ENCODE data around the gene ANAPC15.

ANAPC15 gene

GRCh38 chr11:72125956-72126355, 13.5 kb upstream of the ANAPC15 start:
- DNase-seq (ENCODE audit: low read depth in 3 of 3), result no peak

GRCh38 chr11:72124046-72124445, 11.6 kb upstream of the ANAPC15 start:
- DNase-seq (ENCODE audit: low read depth in 3 of 3), result no peak

- DNase-seq (ENCODE audit: low read depth in 3 of 3), result no peak
Observed at GRCh38 chr11:72123117-72123653, 10.7 kb upstream of the ANAPC15 start.

GRCh38 chr11:72122607-72123006, 10.1 kb upstream of the ANAPC15 start:
- no peak for DNase-seq (ENCODE audit: low read depth in 3 of 3)

- DNase-seq (ENCODE audit: low read depth in 3 of 3), result no peak
Observed at GRCh38 chr11:72120930-72121329, 8.4 kb upstream of the ANAPC15 start.

- DNase-seq (ENCODE audit: low read depth in 3 of 3), result no peak
Observed at GRCh38 chr11:72119198-72119597, 6.7 kb upstream of the ANAPC15 start.

GRCh38 chr11:72116019-72116755, 3.7 kb upstream of the ANAPC15 start:
- DNase-seq (ENCODE audit: low read depth in 3 of 3), result no peak

- DNase-seq (ENCODE audit: low read depth in 3 of 3), result no peak
Observed at GRCh38 chr11:72114570-72114969, 2.1 kb upstream of the ANAPC15 start.

- DNase-seq (ENCODE audit: low read depth in 3 of 3), result no peak
Observed at GRCh38 chr11:72112978-72113808, 698 bp upstream of the ANAPC15 start.

- DNase-seq (ENCODE audit: low read depth in 3 of 3), result no peak
Observed at GRCh38 chr11:72111300-72112142, 974 bp downstream of the ANAPC15 start.

- DNase-seq (ENCODE audit: low read depth in 3 of 3), result no peak
Observed at GRCh38 chr11:72105888-72106287, 6.6 kb downstream of the ANAPC15 start, which contains the start of gene TOMT. TSS of gene TOMT (plus strand) at chr11:72105924. CDS start at chr11:72105952, 28 bp downstream.

- DNase-seq (ENCODE audit: low read depth in 3 of 3), result no peak
Observed at GRCh38 chr11:72103754-72104167, 8.7 kb downstream of the ANAPC15 start.

- peak; percentile 97 to 99 (median 98) for DNase-seq (ENCODE audit: low read depth in 3 of 3)
Observed at GRCh38 chr11:72102946-72103753, 9.3 kb downstream of the ANAPC15 start, which contains the start of gene LAMTOR1. TSS of gene LAMTOR1 (minus strand) at chr11:72103297. CDS start at chr11:72103224, 73 bp downstream.

GRCh38 chr11:72102631-72102945, 9.9 kb downstream of the ANAPC15 start:
- no peak for DNase-seq (ENCODE audit: low read depth in 3 of 3)

- no peak for DNase-seq (ENCODE audit: low read depth in 3 of 3)
Observed at GRCh38 chr11:72102162-72102561, 10.3 kb downstream of the ANAPC15 start.

- DNase-seq (ENCODE audit: low read depth in 3 of 3), result no peak
Observed at GRCh38 chr11:72100462-72100861, 12.0 kb downstream of the ANAPC15 start.

GRCh38 chr11:72100009-72100408, 12.5 kb downstream of the ANAPC15 start:
- DNase-seq (ENCODE audit: low read depth in 3 of 3), result no peak

- DNase-seq (ENCODE audit: low read depth in 3 of 3), result no peak
Observed at GRCh38 chr11:72098741-72099140, 13.8 kb downstream of the ANAPC15 start.

GRCh38 chr11:72091292-72091691, 21.2 kb downstream of the ANAPC15 start:
- peak; percentile 31 to 55 (median 54) for DNase-seq (ENCODE audit: low read depth in 3 of 3)

- no peak for DNase-seq (ENCODE audit: low read depth in 3 of 3)
Observed at GRCh38 chr11:72088076-72088808, 24.3 kb downstream of the ANAPC15 start.

Measured in stimulated activated CD4-positive, alpha-beta T cell treated with anti-CD3 and anti-CD28 coated beads, TNF-alpha, amount 100 ng/mL, for 24 hours (primary cell).